GM19372 (cell line): ENCODE data around the gene TMCC3.
A peak's percentile ranks its signal among the peaks of the same experiment; 100 is the strongest.

ENCODE experiments used
- ATAC-seq: cut with Tn5 transposase; IDR thresholded peaks from one replicate; pipeline ENCODE4 v1.9.1; 2021; ENCODE audit warnings: mild to moderate bottlenecking, low read depth, moderate library complexity; ENCODE audit not compliant: unreplicated experiment

The TMCC3 gene

GRCh38 chr12:94536040-94536965 lies 114.1 kb downstream of the TMCC3 start:
- ATAC-seq: no peak

GRCh38 chr12:94535510-94535921 lies 114.8 kb downstream of the TMCC3 start:
- ATAC-seq: no peak

- no peak for ATAC-seq
These were observed 115.4 kb downstream of the TMCC3 start for GRCh38 chr12:94534774-94535509.

- no peak for ATAC-seq
These were observed 116.1 kb downstream of the TMCC3 start for GRCh38 chr12:94534278-94534677.

GRCh38 chr12:94532490-94533422 lies 117.6 kb downstream of the TMCC3 start:
- ATAC-seq: no peak

GRCh38 chr12:94531196-94531720 lies 119.1 kb downstream of the TMCC3 start:
- ATAC-seq: no peak

- peak; percentile 90 for ATAC-seq
These were observed 124.4 kb downstream of the TMCC3 start for GRCh38 chr12:94525951-94526350.
